ENCODE results near the gene ARHGAP22.

Gene ARHGAP22

GRCh38 chr10:48474765-48475365, 130.0 kb downstream of the ARHGAP22 start:
- Histone ChIP-seq H3K4me1 (ENCODE audit: control insufficient read depth, insufficient read depth, low read length) (no peaks in the 10 kb centered on the region), H3K4me3 (ENCODE audit: low read length) (no peak overlapping the region), H3K9me3 (ENCODE audit: control insufficient read depth, low read length) (no peaks in the 10 kb centered on the region), H3K9ac (ENCODE audit: low read length) (no peak overlapping the region), H3K27me3 (replicated peaks; ENCODE audit: control insufficient read depth, insufficient read depth, low read length) (no peaks in the 10 kb centered on the region), H3K36me3 (ENCODE audit: control insufficient read depth, insufficient read depth, low read length, severe bottlenecking) (no peaks in the 10 kb centered on the region)
- DNase-seq (ENCODE audit: low read depth): no peak

DNA sequence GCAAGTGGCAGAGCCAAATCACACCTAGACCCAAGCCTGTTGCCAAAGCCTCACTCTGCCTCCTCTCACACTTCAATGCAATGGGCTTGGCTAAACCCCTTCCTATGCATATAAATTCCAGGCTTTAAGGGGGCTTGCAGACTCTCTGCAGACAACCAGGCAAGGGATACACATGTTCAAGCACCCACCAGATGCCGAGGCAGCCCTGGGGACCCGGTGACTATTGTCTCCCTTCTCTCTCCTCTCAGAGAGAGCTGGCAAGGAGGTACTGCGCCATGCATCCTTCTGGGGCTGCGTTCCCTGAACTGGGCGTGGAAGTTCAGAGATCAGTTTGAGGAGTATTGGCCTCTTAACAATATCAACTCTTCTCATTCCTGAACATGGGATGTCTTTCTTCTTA, 131.2 kb downstream of the ARHGAP22 start:
- DNase-seq (ENCODE audit: low read depth): no peak
- Histone ChIP-seq H3K9me3 (ENCODE audit: control insufficient read depth, low read length) (no peaks in the 10 kb centered on the region), H3K4me1 (ENCODE audit: control insufficient read depth, insufficient read depth, low read length) (no peaks in the 10 kb centered on the region), H3K27me3 (replicated peaks; ENCODE audit: control insufficient read depth, insufficient read depth, low read length) (no peaks in the 10 kb centered on the region), H3K36me3 (ENCODE audit: control insufficient read depth, insufficient read depth, low read length, severe bottlenecking) (no peaks in the 10 kb centered on the region), H3K9ac (ENCODE audit: low read length) (no peak overlapping the region), H3K4me3 (ENCODE audit: low read length) (no peak overlapping the region)

DNA sequence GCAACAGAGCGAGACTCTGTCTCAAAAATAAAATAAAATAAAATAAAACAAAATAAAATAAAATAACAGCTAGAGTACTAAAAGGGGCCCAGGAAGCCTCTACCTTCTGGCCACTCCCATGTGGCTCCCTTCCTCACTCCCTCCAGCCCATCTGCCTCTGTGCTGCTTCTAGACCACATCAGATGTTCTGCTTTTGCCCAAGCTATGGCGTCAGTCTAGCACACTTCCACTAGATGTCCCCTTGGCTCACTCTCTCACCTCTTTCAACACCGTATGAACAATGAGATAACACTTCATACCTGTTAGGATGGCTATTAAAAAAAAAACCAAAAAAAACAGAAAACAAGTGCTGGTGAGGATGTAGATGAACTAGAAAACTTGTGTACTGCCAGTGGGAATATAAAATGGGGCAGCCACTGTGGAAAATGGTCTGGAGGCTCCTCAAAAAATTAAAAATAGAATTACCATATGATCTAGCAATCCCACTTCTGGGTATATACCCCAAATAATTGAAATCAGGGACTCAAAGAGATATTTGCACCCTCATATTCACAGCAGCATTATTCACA, 132.3 kb downstream of the ARHGAP22 start:
- no peaks in the 10 kb centered on the region for H3K36me3 ChIP-seq (ENCODE audit: control insufficient read depth, insufficient read depth, low read length, severe bottlenecking)
- H3K4me1 ChIP-seq (ENCODE audit: control insufficient read depth, insufficient read depth, low read length): no peaks in the 10 kb centered on the region
- no peak overlapping the region for H3K9ac ChIP-seq (ENCODE audit: low read length)
- H3K9me3 ChIP-seq (ENCODE audit: control insufficient read depth, low read length): no peaks in the 10 kb centered on the region
- H3K4me3 ChIP-seq (ENCODE audit: low read length): no peak overlapping the region
- no peaks in the 10 kb centered on the region for H3K27me3 ChIP-seq (replicated peaks; ENCODE audit: control insufficient read depth, insufficient read depth, low read length)
- no peak for DNase-seq (ENCODE audit: low read depth)

DNA sequence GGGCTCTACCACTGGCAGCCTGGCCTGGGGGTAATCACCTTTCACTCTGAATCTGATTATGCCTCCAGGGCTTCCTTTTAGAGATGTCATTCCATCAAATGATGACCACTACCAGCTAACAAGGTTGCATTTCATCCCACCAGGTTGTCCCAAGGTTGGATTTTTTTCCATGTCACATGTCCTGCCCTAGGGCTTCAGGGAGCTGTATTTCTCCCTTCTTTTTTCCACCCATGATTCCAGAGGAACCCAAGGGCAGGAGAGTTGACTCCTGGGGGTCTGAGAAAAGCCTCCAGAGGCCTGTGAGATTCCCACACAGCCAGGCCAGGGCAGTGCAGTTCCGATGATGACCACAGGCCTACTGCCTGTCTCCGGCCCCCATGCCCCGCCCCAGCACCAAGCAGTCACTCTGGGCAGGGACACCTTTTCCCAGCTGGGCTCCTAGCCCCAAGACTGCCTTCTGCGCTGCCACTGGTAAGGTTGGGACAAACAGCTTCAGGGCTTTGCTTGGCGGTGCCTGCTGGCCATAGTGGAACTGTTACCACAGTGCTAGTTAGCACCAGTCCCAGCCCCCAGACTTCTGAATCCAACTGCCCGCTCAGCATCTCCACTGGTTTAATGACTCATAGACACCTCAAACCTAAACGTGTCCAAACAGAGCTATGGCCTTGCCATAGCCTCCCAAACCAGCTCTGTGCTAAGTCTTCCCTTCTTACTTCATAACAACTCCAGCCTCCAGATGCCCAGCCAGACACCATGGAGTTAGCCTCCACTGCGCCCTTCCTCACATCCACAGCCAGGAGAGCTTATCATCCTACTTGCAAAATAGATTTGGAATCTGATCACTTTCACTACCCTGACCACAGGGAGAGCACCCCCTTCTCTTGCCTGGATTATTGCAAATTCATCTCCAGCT, 133.7 kb downstream of the ARHGAP22 start:
- H3K27me3 ChIP-seq (replicated peaks; ENCODE audit: control insufficient read depth, insufficient read depth, low read length): no peaks in the 10 kb centered on the region
- no peaks in the 10 kb centered on the region for H3K36me3 ChIP-seq (ENCODE audit: control insufficient read depth, insufficient read depth, low read length, severe bottlenecking)
- no peak overlapping the region for H3K9ac ChIP-seq (ENCODE audit: low read length)
- no peaks in the 10 kb centered on the region for H3K9me3 ChIP-seq (ENCODE audit: control insufficient read depth, low read length)
- no peak for DNase-seq (ENCODE audit: low read depth)
- H3K4me1 ChIP-seq (ENCODE audit: control insufficient read depth, insufficient read depth, low read length): peaks cover 2% of the 10 kb centered on the region
- no peak overlapping the region for H3K4me3 ChIP-seq (ENCODE audit: low read length)

GRCh38 chr10:48470115-48470892, 134.6 kb downstream of the ARHGAP22 start:
- Histone ChIP-seq H3K36me3 (ENCODE audit: control insufficient read depth, insufficient read depth, low read length, severe bottlenecking) (no peaks in the 10 kb centered on the region), H3K4me3 (ENCODE audit: low read length) (no peak overlapping the region), H3K4me1 (ENCODE audit: control insufficient read depth, insufficient read depth, low read length) (peaks cover 10% of the 10 kb centered on the region), H3K9ac (ENCODE audit: low read length) (no peak overlapping the region), H3K27me3 (replicated peaks; ENCODE audit: control insufficient read depth, insufficient read depth, low read length) (no peaks in the 10 kb centered on the region), H3K9me3 (ENCODE audit: control insufficient read depth, low read length) (no peaks in the 10 kb centered on the region)
- no peak for DNase-seq (ENCODE audit: low read depth)

DNA sequence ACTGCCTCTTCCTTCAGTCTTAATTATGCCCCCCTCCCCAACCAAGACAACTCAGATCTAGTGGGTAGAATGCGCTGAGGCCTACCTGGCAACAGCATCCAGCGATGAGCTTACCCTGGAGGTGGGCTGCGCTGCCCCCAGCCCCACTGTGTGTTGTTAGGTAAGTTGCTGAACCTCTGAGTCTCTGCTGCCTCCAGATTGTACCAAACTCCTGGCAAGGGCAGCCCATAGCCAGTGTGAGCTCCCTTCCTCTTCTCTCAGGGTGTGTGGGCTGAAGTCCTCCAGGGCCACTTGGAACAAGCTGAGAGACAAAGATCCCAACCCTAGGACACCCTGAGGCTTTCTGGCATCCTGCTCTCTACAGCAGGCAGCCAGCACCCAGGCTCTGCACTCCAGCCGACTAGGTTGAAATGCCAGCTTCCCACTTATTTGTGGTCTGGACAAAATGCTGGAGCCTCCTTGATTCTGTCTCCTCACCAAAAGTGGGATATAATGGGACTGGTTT, 135.3 kb downstream of the ARHGAP22 start:
- peak; percentile 1 for DNase-seq (ENCODE audit: low read depth)

DNA sequence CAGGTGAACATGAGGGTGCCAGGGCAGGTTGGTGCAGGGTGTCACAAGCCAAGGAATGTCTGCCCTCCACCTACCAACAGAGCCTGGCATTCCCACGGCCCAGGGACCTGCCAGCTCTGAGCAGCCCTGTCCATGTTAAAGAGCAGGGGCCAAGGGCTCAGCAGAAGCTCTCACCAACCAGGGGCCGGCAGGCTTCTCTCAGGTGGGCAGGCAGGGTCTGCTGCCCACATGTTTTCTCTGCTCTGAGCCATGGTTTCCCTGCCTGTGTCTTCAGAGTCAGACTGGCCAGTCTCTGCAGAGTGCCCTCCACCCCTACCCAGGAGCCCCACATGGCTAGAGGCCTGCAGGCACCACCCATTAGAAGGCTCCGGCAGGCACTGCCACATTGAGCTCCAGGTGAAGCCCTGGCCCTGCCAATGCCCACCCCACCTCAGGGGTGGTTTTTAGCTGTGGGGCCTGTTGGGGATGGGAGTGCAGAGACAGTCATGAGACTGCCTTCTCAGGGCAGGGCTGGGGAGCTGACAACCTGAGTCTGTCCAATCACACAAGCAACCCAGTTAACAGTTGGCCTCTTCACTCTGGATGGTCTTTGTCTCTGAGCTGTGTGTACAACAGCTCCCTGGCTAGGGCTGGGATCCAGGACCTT, 135.9 kb downstream of the ARHGAP22 start:
- Histone ChIP-seq H3K4me3 (ENCODE audit: low read length) (no peak overlapping the region), H3K4me1 (ENCODE audit: control insufficient read depth, insufficient read depth, low read length) (peaks cover 15% of the 10 kb centered on the region), H3K27me3 (replicated peaks; ENCODE audit: control insufficient read depth, insufficient read depth, low read length) (no peaks in the 10 kb centered on the region), H3K9ac (ENCODE audit: low read length) (no peak overlapping the region), H3K9me3 (ENCODE audit: control insufficient read depth, low read length) (no peaks in the 10 kb centered on the region), H3K36me3 (ENCODE audit: control insufficient read depth, insufficient read depth, low read length, severe bottlenecking) (no peaks in the 10 kb centered on the region)
- DNase-seq (ENCODE audit: low read depth): no peak

More for the DNA sequence above, 135.3 kb downstream of the ARHGAP22 start:
- no peak overlapping the region for H3K9ac ChIP-seq (ENCODE audit: low read length)
- no peak overlapping the region for H3K4me3 ChIP-seq (ENCODE audit: low read length)
- H3K9me3 ChIP-seq (ENCODE audit: control insufficient read depth, low read length): no peaks in the 10 kb centered on the region
- H3K27me3 ChIP-seq (replicated peaks; ENCODE audit: control insufficient read depth, insufficient read depth, low read length): no peaks in the 10 kb centered on the region
- no peaks in the 10 kb centered on the region for H3K36me3 ChIP-seq (ENCODE audit: control insufficient read depth, insufficient read depth, low read length, severe bottlenecking)
- peaks cover 15% of the 10 kb centered on the region for H3K4me1 ChIP-seq (ENCODE audit: control insufficient read depth, insufficient read depth, low read length)

DNA sequence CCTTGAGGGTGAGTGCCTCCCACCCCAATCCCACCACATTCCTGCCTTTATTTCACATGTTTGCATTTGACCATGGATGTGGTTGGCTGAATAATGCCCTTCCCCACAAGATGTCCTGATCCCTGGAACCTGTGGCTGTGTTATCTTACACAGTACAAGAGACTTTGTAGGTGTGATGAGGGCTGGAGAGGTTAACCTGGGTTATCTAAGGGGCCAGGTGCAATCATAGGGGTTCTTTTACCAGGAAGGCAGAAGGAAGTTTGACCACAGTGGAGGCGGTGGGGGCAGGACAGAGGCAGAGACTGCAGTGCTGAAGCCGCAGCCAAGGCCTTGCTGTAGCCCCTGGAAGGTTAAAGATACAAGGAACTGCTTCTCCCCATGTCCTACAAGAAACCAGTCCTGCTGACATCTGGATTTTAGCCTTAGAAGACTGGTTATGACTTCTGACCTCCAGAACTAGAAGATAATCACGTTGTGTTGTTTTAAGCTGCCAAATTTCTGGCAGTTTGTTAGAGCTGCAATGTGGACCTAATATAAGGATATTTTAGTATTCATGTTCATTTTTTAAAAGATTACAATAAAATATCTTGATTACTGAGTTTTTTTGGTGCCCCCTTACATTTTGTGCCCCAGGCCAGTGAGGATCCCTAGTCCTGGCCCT, 136.6 kb downstream of the ARHGAP22 start:
- Histone ChIP-seq H3K36me3 (ENCODE audit: control insufficient read depth, insufficient read depth, low read length, severe bottlenecking) (no peaks in the 10 kb centered on the region), H3K4me1 (ENCODE audit: control insufficient read depth, insufficient read depth, low read length) (peaks cover 15% of the 10 kb centered on the region), H3K9me3 (ENCODE audit: control insufficient read depth, low read length) (no peaks in the 10 kb centered on the region), H3K9ac (ENCODE audit: low read length) (no peak overlapping the region), H3K4me3 (ENCODE audit: low read length) (no peak overlapping the region), H3K27me3 (replicated peaks; ENCODE audit: control insufficient read depth, insufficient read depth, low read length) (no peaks in the 10 kb centered on the region)
- DNase-seq (ENCODE audit: low read depth): no peak

DNA sequence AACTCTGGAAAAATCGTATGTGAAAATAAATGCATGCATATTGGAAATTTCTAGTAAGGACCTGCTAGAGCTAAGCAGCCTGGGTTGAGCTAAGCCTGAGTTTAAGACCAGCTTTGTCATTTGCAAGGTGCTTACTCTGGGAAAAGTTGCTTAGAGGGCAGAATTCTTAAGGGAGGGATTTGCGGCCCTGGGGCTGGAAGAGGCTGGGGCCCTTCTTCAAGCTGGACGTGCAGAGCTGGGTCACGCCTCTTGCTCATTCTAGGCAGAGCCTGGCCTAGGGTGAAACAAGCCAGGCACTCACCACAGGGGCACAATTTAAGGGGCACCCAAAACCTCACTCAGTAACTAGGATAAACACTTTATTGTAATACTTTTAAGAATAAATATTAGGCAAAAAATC, 137.2 kb downstream of the ARHGAP22 start:
- Histone ChIP-seq H3K4me1 (ENCODE audit: control insufficient read depth, insufficient read depth, low read length) (peaks cover 15% of the 10 kb centered on the region), H3K27me3 (replicated peaks; ENCODE audit: control insufficient read depth, insufficient read depth, low read length) (no peaks in the 10 kb centered on the region)
- DNase-seq (ENCODE audit: low read depth): no peak

DNA sequence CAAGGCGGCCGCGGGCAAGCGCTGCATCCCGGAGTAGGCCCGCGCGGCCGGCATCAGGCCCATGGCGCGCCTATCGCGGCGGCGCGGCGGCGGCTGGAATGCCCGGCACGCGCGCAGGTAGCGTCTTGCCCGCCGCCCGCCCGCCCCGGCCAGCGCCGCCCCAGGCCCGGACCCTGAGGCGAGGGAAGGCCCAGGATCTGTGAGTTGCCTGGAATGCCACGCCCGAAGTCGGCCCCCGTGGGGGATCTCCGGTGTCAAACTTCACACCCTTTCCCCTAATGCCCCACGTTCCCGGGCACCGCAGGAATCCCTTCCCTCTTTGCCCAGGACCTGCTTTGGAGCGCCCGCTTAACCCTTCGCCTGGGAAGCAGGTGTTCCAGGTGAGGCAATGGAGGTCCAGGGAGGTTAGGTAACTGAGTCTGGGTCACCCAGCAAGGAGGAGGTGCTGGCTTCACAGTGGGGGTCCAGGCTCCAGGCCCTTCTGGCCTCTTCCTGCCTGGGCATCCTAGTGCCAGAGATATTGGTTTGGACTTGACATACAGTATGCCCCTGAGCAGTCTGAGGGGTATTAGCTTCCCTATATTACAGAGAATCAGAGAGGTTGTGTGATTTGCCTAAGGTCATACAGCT, 138.1 kb downstream of the ARHGAP22 start:
- H3K9ac ChIP-seq (ENCODE audit: low read length): no peak overlapping the region
- peaks cover 15% of the 10 kb centered on the region for H3K4me1 ChIP-seq (ENCODE audit: control insufficient read depth, insufficient read depth, low read length)
- H3K27me3 ChIP-seq (replicated peaks; ENCODE audit: control insufficient read depth, insufficient read depth, low read length): no peaks in the 10 kb centered on the region
- no peak overlapping the region for H3K4me3 ChIP-seq (ENCODE audit: low read length)
- no peaks in the 10 kb centered on the region for H3K9me3 ChIP-seq (ENCODE audit: control insufficient read depth, low read length)
- no peaks in the 10 kb centered on the region for H3K36me3 ChIP-seq (ENCODE audit: control insufficient read depth, insufficient read depth, low read length, severe bottlenecking)
- no peak for DNase-seq (ENCODE audit: low read depth)

More for the DNA sequence above, 137.2 kb downstream of the ARHGAP22 start:
- H3K9me3 ChIP-seq (ENCODE audit: control insufficient read depth, low read length): no peaks in the 10 kb centered on the region
- no peak overlapping the region for H3K4me3 ChIP-seq (ENCODE audit: low read length)
- H3K9ac ChIP-seq (ENCODE audit: low read length): no peak overlapping the region
- no peaks in the 10 kb centered on the region for H3K36me3 ChIP-seq (ENCODE audit: control insufficient read depth, insufficient read depth, low read length, severe bottlenecking)

Data from adipocyte (in vitro differentiated cells).